Motor neuron (in vitro differentiated cells): ENCODE measurements around the gene TAS1R2. TPM values are rescaled to one million over a fixed set of nuclear protein-coding genes. Genes with fewer than 3 reads are reported as not detected.

Experiments
- ATAC-seq, 8 experiments: fragments of 200-7000 bp; cut with Tn5 transposase; replicated peaks in 6 of 8; 2 replicates each; pipeline ENCODE4 v1.8.0; 2021; ENCODE audit warnings: mild to moderate bottlenecking in 8 of 8, moderate library complexity in 8 of 8
- H3K27ac ChIP-seq, 2 donors: fragments of 250-450 bp; sonication (Bioruptor Pico); 2 replicates each; pipeline ENCODE4 v1.9.0; 2021; ENCODE audit warnings: antibody characterized with exemption in 2 of 2, mild to moderate bottlenecking in 2 of 2, moderate library complexity in 1 of 2
- H3K4me1 ChIP-seq, 2 donors: fragments of 250-450 bp; sonication (Bioruptor Pico); replicated peaks in 1 of 2; 2 replicates each; pipeline ENCODE4 v1.6.1; 2021; ENCODE audit warnings: antibody characterized with exemption in 2 of 2, mild to moderate bottlenecking in 2 of 2, moderate library complexity in 1 of 2
- H3K4me3 ChIP-seq, 5 donors: fragments of 250-450 bp; sonication (Bioruptor Pico); 2 replicates each; pipeline ENCODE4 v1.9.0; 2021; ENCODE audit warnings: antibody characterized with exemption in 5 of 5, mild to moderate bottlenecking in 5 of 5, moderate library complexity in 4 of 5
- WGBS, 10 experiments: fragments of 450-650 bp; shearing (Covaris generic); methylation state at CpG; one replicate each; pipeline ENCODE4 v1.0.0; 2022; 5-methylcytosine and 5-hydroxymethylcytosine counted together
- in situ Hi-C, 9 experiments: fragments of 400-800 bp; cut with MboI; loops; one replicate each; pipeline ENCODE4 v1.15.0; 2021; ENCODE audit warnings: low sequenced_read_pairs in 9 of 9, low pct_unique_long_range_greater_than_20kb in 2 of 9; ENCODE audit not compliant: unreplicated experiment in 9 of 9
- total RNA-seq, 8 experiments: library from RNA; unstranded; fragments of 300-600 nt; gene quantifications; 2 replicates each; pipeline versions ENCODE4 v1.2.3 to v1.2.4, GENCODE V29; 2022

Gene TAS1R2
- total RNA-seq, 8 experiments from 2014 or later, result 0.10 to 0.31 (median 0.21) TPM; not detected in 4

- H3K4me3 ChIP-seq, result no peak overlapping the region
- H3K4me1 ChIP-seq, result peaks cover 0 to 18% of the 10 kb centered on the region in 2 donors
- no peak for ATAC-seq
- in situ Hi-C loops, result loop anchor here in 4 of 9 experiments (25.0 kb wide), 2 partner anchors 200 to 225 kb away; no protein-coding TSS in a partner anchor
- 0 to 84% (median 72%) methylated on average over 2 to 7 of the region's 7 CpGs; no CpG with 5 or more reads in 1 of the 10 experiments for WGBS, 10 experiments
- H3K27ac ChIP-seq, result no peak overlapping the region
Observed at GRCh38 chr1:18812453-18812939, 47.0 kb downstream of the TAS1R2 start.

- Histone ChIP-seq H3K4me3 (no peak overlapping the region), H3K27ac (no peak overlapping the region), H3K4me1 (peaks cover 0 to 24% of the 10 kb centered on the region in 2 donors)
- in situ Hi-C loops, result loop anchor here in 4 of 9 experiments (25.0 kb wide), 2 partner anchors 200 to 225 kb away; no protein-coding TSS in a partner anchor
- ATAC-seq, result no peak
- WGBS, 10 experiments, result 13 to 90% (median 77%) methylated on average over 2 to 7 of the region's 7 CpGs
Observed at GRCh38 chr1:18811733-18812452, 47.6 kb downstream of the TAS1R2 start.

- Histone ChIP-seq H3K4me1 (peaks cover 0 to 32% of the 10 kb centered on the region in 2 donors), H3K27ac (no peak overlapping the region), H3K4me3 (no peak overlapping the region)
- WGBS, 10 experiments, result 0 to 90% (median 49%) methylated on average over 1 to 7 of the region's 16 CpGs; no CpG with 5 or more reads in 3 of the 10 experiments
- no peak for ATAC-seq
- in situ Hi-C loops, result loop anchor here in 4 of 9 experiments (25.0 kb wide), 2 partner anchors 198 to 223 kb away; no protein-coding TSS in a partner anchor
Observed at GRCh38 chr1:18809953-18810899, 49.2 kb downstream of the TAS1R2 start.

- in situ Hi-C loops, result loop anchor here in 4 of 9 experiments (25.0 kb wide), 2 partner anchors 196 to 221 kb away; no protein-coding TSS in a partner anchor
- H3K27ac ChIP-seq, result no peak overlapping the region
- no peak overlapping the region for H3K4me3 ChIP-seq
- ATAC-seq, result no peak
- H3K4me1 ChIP-seq, result peaks cover 0 to 37% of the 10 kb centered on the region in 2 donors
- WGBS, 10 experiments, result 0 to 79% (median 40%) methylated on average over 1 to 7 of the region's 8 CpGs; no CpG with 5 or more reads in 3 of the 10 experiments
Observed at GRCh38 chr1:18808550-18808949, 50.9 kb downstream of the TAS1R2 start.

- WGBS, 10 experiments, result 0 to 97% (median 65%) methylated on average over 1 to 4 of the region's 10 CpGs; no CpG with 5 or more reads in 5 of the 10 experiments
- Histone ChIP-seq H3K4me1 (peaks cover 0 to 37% of the 10 kb centered on the region in 2 donors), H3K27ac (no peak overlapping the region), H3K4me3 (no peak overlapping the region)
- peak in 3 of 8 experiments; percentile 61 to 82 (median 76) for ATAC-seq
- in situ Hi-C loops, result loop anchor here in 4 of 9 experiments (25.0 kb wide), 2 partner anchors 195 to 220 kb away; no protein-coding TSS in a partner anchor
Observed at GRCh38 chr1:18807334-18808063, 52.0 kb downstream of the TAS1R2 start.

GRCh38 chr1:18805925-18806849 is 53.3 kb downstream of the TAS1R2 start:
- in situ Hi-C loops, result loop anchor here in 4 of 9 experiments (25.0 kb wide), 2 partner anchors 194 to 219 kb away; no protein-coding TSS in a partner anchor

GRCh38 chr1:18805150-18805879 is 54.1 kb downstream of the TAS1R2 start:
- Histone ChIP-seq H3K4me3 (no peak overlapping the region), H3K27ac (no peak overlapping the region), H3K4me1 (peaks cover 0 to 27% of the 10 kb centered on the region in 2 donors)
- 25 to 65% (median 47%) methylated on average over 2 to 4 of the region's 15 CpGs; no CpG with 5 or more reads in 6 of the 10 experiments for WGBS, 10 experiments
- peak in 5 of 8 experiments; percentile 35 to 61 (median 53) for ATAC-seq
- in situ Hi-C loops, result loop anchor here in 4 of 9 experiments (25.0 kb wide), 2 partner anchors 193 to 218 kb away; no protein-coding TSS in a partner anchor

More at GRCh38 chr1:18805925-18806849, 53.3 kb downstream of the TAS1R2 start:
- no peak overlapping the region for H3K4me3 ChIP-seq
- H3K4me1 ChIP-seq, result peaks cover 0 to 35% of the 10 kb centered on the region in 2 donors
- 20 to 100% (median 75%) methylated on average over 1 to 5 of the region's 7 CpGs; no CpG with 5 or more reads in 2 of the 10 experiments for WGBS, 10 experiments
- no peak for ATAC-seq
- H3K27ac ChIP-seq, result no peak overlapping the region

- WGBS, 10 experiments, result 0 to 100% (median 72%) methylated on average over 1 to 10 of the region's 10 CpGs; no CpG with 5 or more reads in 4 of the 10 experiments
- Histone ChIP-seq H3K4me1 (peaks cover 0 to 25% of the 10 kb centered on the region in 2 donors), H3K27ac (no peak overlapping the region), H3K4me3 (no peak overlapping the region)
- ATAC-seq, result no peak
- in situ Hi-C loops, result loop anchor here in 4 of 9 experiments (25.0 kb wide), 2 partner anchors 192 to 217 kb away; no protein-coding TSS in a partner anchor
Observed at GRCh38 chr1:18803851-18804250, 55.6 kb downstream of the TAS1R2 start.

GRCh38 chr1:18803151-18803791 is 56.2 kb downstream of the TAS1R2 start:
- no peak for ATAC-seq
- in situ Hi-C loops, result loop anchor here in 4 of 9 experiments (25.0 kb wide), 2 partner anchors 191 to 216 kb away; no protein-coding TSS in a partner anchor
- peaks cover 0 to 25% of the 10 kb centered on the region in 2 donors for H3K4me1 ChIP-seq
- no peak overlapping the region for H3K27ac ChIP-seq
- H3K4me3 ChIP-seq, result no peak overlapping the region
- WGBS, 10 experiments, result 2 to 80% (median 69%) methylated on average over 1 to 11 of the region's 13 CpGs; no CpG with 5 or more reads in 2 of the 10 experiments

GRCh38 chr1:18802231-18802630 is 57.2 kb downstream of the TAS1R2 start:
- ATAC-seq, result no peak
- 0 to 100% (median 83%) methylated on average over 1 to 3 of the region's 3 CpGs for WGBS, 10 experiments
- H3K4me3 ChIP-seq, result no peak overlapping the region
- H3K4me1 ChIP-seq, result peaks cover 0 to 17% of the 10 kb centered on the region in 2 donors
- H3K27ac ChIP-seq, result no peak overlapping the region
- in situ Hi-C loops, result loop anchor here in 4 of 9 experiments (25.0 kb wide), 2 partner anchors 190 to 215 kb away; no protein-coding TSS in a partner anchor
